Fibroblast of skin of left biceps (primary cell): Measurements from ENCODE around the gene USP47.

ENCODE experiments used
- DNase-seq, 2 experiments: peaks; one replicate each; pipeline ENCODE4 v3.0.0-alpha.2; 2013; ENCODE audit warnings: low read depth in 2 of 2

The USP47 gene

GRCh38 chr11:11864803-11865202, 23.0 kb downstream of the USP47 start:
- DNase-seq = no peak

DNA sequence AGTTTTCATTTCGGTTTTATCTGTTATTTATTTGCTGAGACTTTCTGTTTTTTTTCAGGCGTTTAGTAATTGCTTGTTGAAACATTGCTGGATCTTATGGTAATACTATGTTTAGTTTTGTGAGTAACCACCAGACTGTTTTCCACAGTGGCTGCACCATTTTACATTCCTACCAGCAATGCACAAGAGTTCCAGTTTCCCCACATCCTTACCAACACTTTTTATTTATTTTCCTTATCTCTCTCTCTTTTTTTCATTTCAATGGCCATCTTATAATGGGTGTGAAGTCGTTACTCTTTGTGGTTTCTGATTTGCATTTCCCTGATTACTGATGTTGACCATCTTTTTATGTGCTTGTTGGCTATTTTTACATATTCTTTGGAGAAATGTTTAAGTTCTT, 23.7 kb downstream of the USP47 start:
- DNase-seq = no peak

GRCh38 chr11:11866203-11866602, 24.4 kb downstream of the USP47 start:
- no peak for DNase-seq

DNA sequence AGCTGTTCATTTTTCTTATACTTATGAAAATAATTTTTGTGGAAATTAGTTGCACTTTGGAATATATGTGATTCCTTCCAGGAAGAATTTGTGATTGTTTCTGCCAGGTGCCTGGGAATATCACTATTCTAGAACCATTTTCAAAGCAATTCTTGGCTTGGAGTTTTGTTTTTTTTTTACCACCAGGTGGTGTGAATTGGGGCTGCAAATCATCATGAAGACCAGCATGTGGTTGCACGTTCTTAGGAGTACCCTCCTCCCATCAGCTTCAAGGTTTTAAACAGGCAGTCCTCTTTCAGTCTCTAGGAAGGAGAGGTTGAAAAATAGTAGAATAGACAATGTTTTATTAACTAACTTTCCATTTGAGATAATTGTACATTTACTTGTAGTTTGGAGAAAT, 25.9 kb downstream of the USP47 start:
- DNase-seq = no peak

- DNase-seq = no peak
Observed at GRCh38 chr11:11871991-11872401, 30.2 kb downstream of the USP47 start.

- DNase-seq = no peak
Observed at GRCh38 chr11:11876458-11876857, 34.7 kb downstream of the USP47 start.

DNA sequence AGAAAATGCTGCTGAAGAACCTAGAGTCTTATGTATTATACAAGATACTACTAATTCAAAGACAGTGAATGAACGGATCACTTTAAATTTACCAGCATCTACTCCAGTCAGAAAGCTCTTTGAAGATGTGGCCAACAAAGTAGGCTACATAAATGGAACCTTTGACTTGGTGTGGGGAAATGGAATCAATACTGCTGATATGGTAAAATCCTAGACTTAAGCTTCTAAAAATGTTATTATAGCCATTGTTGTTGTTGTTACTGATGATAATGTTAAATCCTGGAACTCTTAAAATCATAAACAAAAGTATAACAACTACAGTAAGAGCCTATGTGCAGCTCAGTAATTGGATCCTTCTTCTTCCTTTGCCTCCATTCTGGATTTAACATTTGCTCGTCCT, 38.4 kb downstream of the USP47 start:
- DNase-seq = no peak

GRCh38 chr11:11882539-11882938, 40.8 kb downstream of the USP47 start:
- no peak for DNase-seq

GRCh38 chr11:11884351-11884750, 42.6 kb downstream of the USP47 start:
- no peak for DNase-seq

GRCh38 chr11:11884774-11885481, 43.2 kb downstream of the USP47 start:
- DNase-seq = no peak

DNA sequence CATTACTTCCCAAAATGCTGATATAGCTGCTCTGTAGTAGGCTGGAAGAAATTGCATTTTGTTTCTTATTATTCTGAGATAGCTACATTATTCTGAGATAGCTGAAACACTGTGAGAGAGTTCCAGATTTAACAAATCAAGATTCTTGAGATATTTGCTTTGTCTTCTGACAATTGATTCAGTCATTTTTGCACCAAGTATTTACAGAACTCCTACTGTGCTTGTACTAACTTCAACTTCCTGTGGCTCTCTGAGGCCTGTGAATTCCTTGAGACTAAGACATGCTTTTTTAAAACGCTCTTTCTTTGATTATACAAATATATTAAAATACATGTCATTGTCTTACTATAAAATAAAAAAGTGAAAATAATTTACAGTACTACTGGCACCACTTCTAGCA, 52.7 kb downstream of the USP47 start:
- no peak for DNase-seq

- DNase-seq = no peak
Observed at GRCh38 chr11:11895672-11896071, 53.9 kb downstream of the USP47 start.

GRCh38 chr11:11898648-11899047, 56.9 kb downstream of the USP47 start:
- DNase-seq = no peak

DNA sequence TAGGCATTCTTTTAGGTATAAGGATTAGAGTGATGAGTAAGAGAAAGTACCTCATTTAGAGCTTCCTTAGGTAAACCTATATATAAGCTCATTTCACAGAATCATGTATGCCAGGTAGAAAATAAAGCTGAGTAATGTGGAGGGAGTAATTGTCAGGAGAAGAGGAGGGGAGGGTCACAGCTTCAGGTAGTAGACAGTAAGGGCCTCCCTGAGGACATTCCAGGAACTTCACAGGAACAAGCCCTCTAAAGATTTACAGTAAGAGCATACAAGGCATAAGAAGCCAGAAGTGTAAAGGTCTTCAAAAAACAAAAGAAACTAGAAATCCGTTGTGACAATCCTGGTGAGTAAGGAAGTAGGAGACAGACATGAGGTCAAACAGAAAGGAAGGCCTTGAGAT, 57.6 kb downstream of the USP47 start:
- DNase-seq = no peak

- DNase-seq = no peak
Observed at GRCh38 chr11:11901929-11902328, 60.2 kb downstream of the USP47 start.

DNA sequence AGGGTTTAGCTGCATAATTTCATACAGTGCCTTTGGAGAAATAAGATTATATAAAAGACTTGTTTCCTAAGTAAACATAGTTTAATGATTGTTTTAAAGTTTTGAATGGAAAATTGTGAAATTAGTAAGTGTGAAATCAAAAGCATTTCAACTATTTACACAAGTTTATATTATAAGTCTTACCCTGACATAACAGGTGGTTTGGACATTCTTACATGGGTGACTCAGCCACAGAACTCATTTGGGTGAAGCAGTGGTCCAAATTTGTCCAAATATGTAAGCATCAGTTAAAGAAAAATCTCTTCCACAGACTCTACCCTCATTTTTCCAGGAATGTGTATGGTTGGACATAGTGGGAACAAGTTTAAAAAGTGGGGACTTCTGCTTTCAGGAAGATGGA, 68.0 kb downstream of the USP47 start:
- peak; percentile 58 to 60 for DNase-seq

DNA sequence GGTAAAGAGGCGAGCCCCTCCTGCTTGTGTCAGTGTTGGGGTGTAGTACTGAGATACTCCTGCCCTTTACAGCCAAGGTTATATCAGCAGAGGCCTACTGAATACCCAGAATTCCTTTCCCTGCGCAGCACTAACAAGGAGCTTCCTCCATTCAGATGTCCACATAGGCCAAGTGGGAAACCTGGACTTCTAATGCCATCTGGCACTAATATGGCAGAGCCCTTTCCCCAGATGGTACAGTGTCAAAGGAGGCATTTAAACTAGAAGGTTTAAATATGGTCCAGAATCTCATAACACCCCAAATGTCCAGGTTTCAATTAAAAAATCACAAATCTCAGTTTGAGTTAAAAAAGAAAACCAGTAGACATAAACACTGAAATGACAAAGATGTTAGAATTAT, 68.8 kb downstream of the USP47 start:
- DNase-seq = no peak

GRCh38 chr11:11913395-11913794, 71.6 kb downstream of the USP47 start:
- no peak for DNase-seq

DNA sequence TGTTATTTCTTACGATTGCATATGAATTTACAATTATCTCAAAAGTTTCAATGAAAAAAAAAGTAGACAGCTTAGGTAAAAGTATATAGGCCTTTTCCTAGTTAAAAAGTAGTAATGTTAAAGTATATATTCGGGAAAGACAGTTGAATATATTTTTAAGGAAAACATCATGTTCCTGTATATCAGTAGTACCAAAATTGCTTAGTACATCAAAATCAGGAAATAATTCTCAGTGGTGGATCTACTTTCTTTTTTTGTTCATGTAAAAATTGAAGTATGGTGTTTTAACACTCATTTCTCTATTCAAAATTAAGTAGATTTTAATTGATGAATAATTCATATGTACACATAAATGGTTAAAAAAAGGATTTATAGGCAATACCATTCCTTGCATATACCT, 73.9 kb downstream of the USP47 start:
- no peak for DNase-seq

- DNase-seq = peak; percentile 50 to 58
Observed at GRCh38 chr11:11916981-11917399, 75.2 kb downstream of the USP47 start.

DNA sequence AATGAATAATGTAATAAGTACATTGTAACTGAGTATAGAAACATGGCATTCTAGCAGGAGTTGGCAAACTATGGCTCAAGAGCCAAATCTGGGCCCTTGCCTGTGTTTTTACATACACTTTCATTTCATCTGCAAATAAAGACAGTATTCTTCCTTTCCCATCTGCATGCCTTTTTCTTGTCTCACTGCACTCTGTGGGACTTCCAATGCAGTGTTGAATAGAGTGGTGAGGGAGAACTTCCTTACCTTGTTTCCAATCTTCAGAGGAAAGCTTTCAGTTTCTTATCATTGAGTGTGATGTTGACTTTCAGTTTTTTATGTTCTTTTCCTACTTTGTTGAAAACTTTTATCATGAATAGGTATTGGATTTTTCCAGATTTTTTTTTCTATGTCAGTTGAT, 82.1 kb downstream of the USP47 start:
- no peak for DNase-seq

- no peak for DNase-seq
Observed at GRCh38 chr11:11929920-11930319, 88.1 kb downstream of the USP47 start.

- DNase-seq = peak; percentile 36 to 40
Observed at GRCh38 chr11:11931461-11932055, 89.8 kb downstream of the USP47 start.

DNA sequence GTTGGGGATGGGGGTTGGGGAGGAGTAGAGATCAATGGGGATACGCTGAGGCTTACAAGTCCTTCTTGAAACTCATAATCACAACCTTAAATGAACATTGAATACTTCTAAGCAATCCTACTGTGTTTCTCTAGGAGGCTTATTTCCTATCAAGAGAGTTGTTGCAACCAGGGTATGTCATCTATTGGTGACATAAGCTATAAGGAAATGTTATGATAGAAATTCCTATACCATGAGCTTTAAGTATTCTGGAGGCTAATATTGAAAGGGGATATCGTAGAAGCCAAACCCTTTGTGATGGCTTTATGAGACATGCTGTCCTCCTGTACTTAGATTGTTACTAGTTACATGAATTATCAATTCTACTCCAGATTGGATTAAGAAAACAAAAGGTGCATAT, 93.8 kb downstream of the USP47 start:
- no peak for DNase-seq
